ENCODE measurements around the gene MINDY1.

MINDY1 gene

DNA sequence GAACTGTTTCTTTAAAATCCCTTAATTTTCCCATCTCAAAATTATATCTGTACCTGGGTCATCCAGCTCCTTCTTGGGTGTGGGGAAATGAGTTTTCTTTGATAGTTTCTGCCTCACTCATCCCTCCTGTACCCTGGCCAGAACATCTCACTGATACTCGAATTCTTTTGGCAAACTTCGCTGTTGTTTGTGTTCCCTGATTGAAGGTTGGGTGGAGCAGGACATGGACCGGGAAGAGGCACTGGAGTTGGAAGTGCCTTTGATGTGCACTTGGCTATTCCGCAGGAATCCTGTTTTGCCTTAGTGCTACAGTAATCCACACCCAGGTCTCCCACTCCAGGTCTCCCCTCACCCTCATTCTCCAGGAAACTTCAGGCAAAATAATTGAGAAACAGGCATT, 11.2 kb downstream of the MINDY1 start:
- POLR2A ChIA-PET = interaction anchor here (1.3 kb wide), 1 partner anchor 11 kb away, joined by 4 read pairs; the partner anchor contains the start of gene MINDY1
- no peaks in the 10 kb centered on the region for H3K9me3 ChIP-seq (ENCODE audit: control extremely low read depth in 1 of 5, control insufficient read depth in 4 of 5, insufficient read depth in 2 of 5, low read depth in 1 of 5, low read length in 4 of 5)
- H3K27ac ChIP-seq (ENCODE audit: insufficient read depth in 1 of 2, low read depth in 1 of 2, low read length in 2 of 2, poor library complexity in 1 of 2, severe bottlenecking in 2 of 2) = no peak overlapping the region
- H3K4me1 ChIP-seq (ENCODE audit: control extremely low read depth in 1 of 4, control insufficient read depth in 4 of 4, insufficient read depth in 4 of 4, low read length in 3 of 4) = peaks cover 7 to 24% (median 20%) of the 10 kb centered on the region in 4 experiments
- DNase-seq = no peak
- no peaks in the 10 kb centered on the region for H3K27me3 ChIP-seq (replicated peaks in 2 of 5; ENCODE audit: control insufficient read depth in 4 of 5, insufficient read depth in 5 of 5, low read length in 4 of 5)
- 77% methylated on average over 3 of the region's 4 CpGs for WGBS (ENCODE audit: insufficient coverage)
- no peak overlapping the region for H3K4me3 ChIP-seq (ENCODE audit: control insufficient read depth in 1 of 7, extremely low read depth in 1 of 7, insufficient read depth in 4 of 7, low read depth in 2 of 7, low read length in 6 of 7)
- peaks cover 5 to 30% (median 16%) of the 10 kb centered on the region in 4 experiments for H3K36me3 ChIP-seq (ENCODE audit: control insufficient read depth in 4 of 4, insufficient read depth in 4 of 4, low read length in 3 of 4)
- CTCF ChIA-PET = interaction anchor here (0.9 to 12.3 kb wide), 9 partner anchors 10 to 113 kb away, joined by 3 to 235 read pairs (median 4); partner anchors contain the start of genes ANXA9, MINDY1 and SETDB1

DNA sequence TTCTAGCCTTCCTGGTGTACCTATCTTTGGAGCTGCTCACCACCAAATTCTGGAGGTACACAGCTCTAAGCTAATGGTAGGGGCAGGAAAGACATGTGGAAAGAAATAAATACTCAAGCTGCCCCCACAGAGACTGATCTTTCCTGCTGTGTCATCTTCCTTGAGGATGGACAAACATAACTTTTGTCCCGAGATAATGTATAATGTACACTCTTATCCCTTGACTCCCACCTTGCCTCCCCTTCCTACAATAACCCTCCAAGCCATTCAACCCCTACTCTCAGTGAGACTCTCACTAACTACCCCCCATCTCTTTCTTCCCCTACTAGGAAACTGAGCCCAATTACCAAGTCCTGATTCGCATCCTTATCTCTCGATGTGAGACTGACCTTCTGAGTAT, 12.5 kb downstream of the MINDY1 start:
- Histone ChIP-seq H3K27me3 (replicated peaks in 2 of 5; ENCODE audit: control insufficient read depth in 4 of 5, insufficient read depth in 5 of 5, low read length in 4 of 5) (no peaks in the 10 kb centered on the region), H3K9me3 (ENCODE audit: control extremely low read depth in 1 of 5, control insufficient read depth in 4 of 5, insufficient read depth in 2 of 5, low read depth in 1 of 5, low read length in 4 of 5) (no peaks in the 10 kb centered on the region), H3K27ac (ENCODE audit: insufficient read depth in 1 of 2, low read depth in 1 of 2, low read length in 2 of 2, poor library complexity in 1 of 2, severe bottlenecking in 2 of 2) (no peak overlapping the region), H3K4me3 (ENCODE audit: control insufficient read depth in 1 of 7, extremely low read depth in 1 of 7, insufficient read depth in 4 of 7, low read depth in 2 of 7, low read length in 6 of 7) (no peak overlapping the region), H3K4me1 (ENCODE audit: control extremely low read depth in 1 of 4, control insufficient read depth in 4 of 4, insufficient read depth in 4 of 4, low read length in 3 of 4) (peaks cover 0 to 11% (median 8%) of the 10 kb centered on the region in 4 experiments), H3K36me3 (ENCODE audit: control insufficient read depth in 4 of 4, insufficient read depth in 4 of 4, low read length in 3 of 4) (peaks cover 5 to 30% (median 16%) of the 10 kb centered on the region in 4 experiments)
- POLR2A ChIA-PET = no interaction called here
- 84% methylated on average over 3 of the region's 3 CpGs for WGBS (ENCODE audit: insufficient coverage)
- DNase-seq = no peak
- CTCF ChIA-PET = interaction anchor here (2.1 to 12.3 kb wide), 3 partner anchors 11 to 23 kb away, joined by 4 to 235 read pairs (median 65); partner anchors contain the start of genes ANXA9 and MINDY1

DNA sequence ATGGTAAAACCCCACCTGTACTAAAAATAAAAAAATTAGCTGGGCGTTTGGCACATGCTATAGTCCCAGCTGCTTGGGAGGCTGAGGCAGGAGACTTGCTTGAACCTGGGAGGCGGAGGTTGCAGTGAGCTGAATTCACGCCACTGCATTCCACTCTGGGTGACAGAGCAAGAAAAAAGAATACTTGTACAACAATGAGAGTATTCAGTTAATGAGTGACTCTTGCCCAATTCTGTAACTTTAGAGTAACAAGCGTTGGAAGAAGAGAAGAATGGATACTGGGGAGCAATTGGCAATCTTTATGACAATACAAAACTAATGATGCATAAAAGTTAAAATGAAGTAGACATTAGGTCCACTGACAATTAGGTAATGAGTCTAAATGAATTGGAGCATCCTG, 14.1 kb downstream of the MINDY1 start:
- no peak for DNase-seq
- Histone ChIP-seq H3K9me3 (ENCODE audit: control extremely low read depth in 1 of 5, control insufficient read depth in 4 of 5, insufficient read depth in 2 of 5, low read depth in 1 of 5, low read length in 4 of 5) (no peaks in the 10 kb centered on the region), H3K36me3 (ENCODE audit: control insufficient read depth in 4 of 4, insufficient read depth in 4 of 4, low read length in 3 of 4) (peaks cover 2 to 18% (median 9%) of the 10 kb centered on the region in 4 experiments), H3K27me3 (replicated peaks in 2 of 5; ENCODE audit: control insufficient read depth in 4 of 5, insufficient read depth in 5 of 5, low read length in 4 of 5) (no peaks in the 10 kb centered on the region), H3K27ac (ENCODE audit: insufficient read depth in 1 of 2, low read depth in 1 of 2, low read length in 2 of 2, poor library complexity in 1 of 2, severe bottlenecking in 2 of 2) (no peak overlapping the region), H3K4me1 (ENCODE audit: control extremely low read depth in 1 of 4, control insufficient read depth in 4 of 4, insufficient read depth in 4 of 4, low read length in 3 of 4) (peaks cover 0 to 3% (median 0%) of the 10 kb centered on the region in 4 experiments), H3K4me3 (ENCODE audit: control insufficient read depth in 1 of 7, extremely low read depth in 1 of 7, insufficient read depth in 4 of 7, low read depth in 2 of 7, low read length in 6 of 7) (no peak overlapping the region)
- ChIA-PET POLR2A (no interaction called here), CTCF (interaction anchor here (1.3 to 12.3 kb wide), 2 partner anchors 10 to 20 kb away, joined by 4 to 235 read pairs; partner anchors contain the start of gene ANXA9)
- WGBS (ENCODE audit: insufficient coverage) = 96% methylated on average over 3 of the region's 4 CpGs

DNA sequence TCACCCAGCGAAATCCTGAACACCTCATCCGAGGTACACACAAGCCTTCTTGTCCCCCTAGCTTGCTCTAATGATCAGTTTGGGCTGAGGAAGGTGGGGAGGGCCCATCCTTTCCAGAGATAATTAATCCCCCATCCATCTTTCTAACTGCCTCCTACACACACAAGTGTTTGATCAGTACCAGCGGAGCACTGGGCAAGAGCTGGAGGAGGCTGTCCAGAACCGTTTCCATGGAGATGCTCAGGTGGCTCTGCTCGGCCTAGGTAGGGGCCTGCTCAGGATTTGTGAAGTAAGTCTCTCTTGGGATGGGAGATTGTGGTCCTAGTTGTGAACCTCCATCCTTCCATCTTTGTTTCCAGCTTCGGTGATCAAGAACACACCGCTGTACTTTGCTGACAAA, 18.8 kb downstream of the MINDY1 start:
- WGBS (ENCODE audit: insufficient coverage) = 96% methylated on average over 4 of the region's 7 CpGs
- Histone ChIP-seq H3K9me3 (ENCODE audit: control extremely low read depth in 1 of 5, control insufficient read depth in 4 of 5, insufficient read depth in 2 of 5, low read depth in 1 of 5, low read length in 4 of 5) (no peaks in the 10 kb centered on the region), H3K27ac (ENCODE audit: insufficient read depth in 1 of 2, low read depth in 1 of 2, low read length in 2 of 2, poor library complexity in 1 of 2, severe bottlenecking in 2 of 2) (no peak overlapping the region), H3K4me1 (ENCODE audit: control extremely low read depth in 1 of 4, control insufficient read depth in 4 of 4, insufficient read depth in 4 of 4, low read length in 3 of 4) (no peaks in the 10 kb centered on the region), H3K4me3 (ENCODE audit: control insufficient read depth in 1 of 7, extremely low read depth in 1 of 7, insufficient read depth in 4 of 7, low read depth in 2 of 7, low read length in 6 of 7) (no peak overlapping the region), H3K27me3 (replicated peaks in 2 of 5; ENCODE audit: control insufficient read depth in 4 of 5, insufficient read depth in 5 of 5, low read length in 4 of 5) (no peaks in the 10 kb centered on the region), H3K36me3 (ENCODE audit: control insufficient read depth in 4 of 4, insufficient read depth in 4 of 4, low read length in 3 of 4) (no peaks in the 10 kb centered on the region)
- POLR2A ChIA-PET = no interaction called here
- CTCF ChIA-PET = interaction anchor here (1.1 to 15.2 kb wide), 3 partner anchors 10 to 24 kb away, joined by 3 to 235 read pairs (median 19); partner anchors contain the start of gene MINDY1
- no peak for DNase-seq

DNA sequence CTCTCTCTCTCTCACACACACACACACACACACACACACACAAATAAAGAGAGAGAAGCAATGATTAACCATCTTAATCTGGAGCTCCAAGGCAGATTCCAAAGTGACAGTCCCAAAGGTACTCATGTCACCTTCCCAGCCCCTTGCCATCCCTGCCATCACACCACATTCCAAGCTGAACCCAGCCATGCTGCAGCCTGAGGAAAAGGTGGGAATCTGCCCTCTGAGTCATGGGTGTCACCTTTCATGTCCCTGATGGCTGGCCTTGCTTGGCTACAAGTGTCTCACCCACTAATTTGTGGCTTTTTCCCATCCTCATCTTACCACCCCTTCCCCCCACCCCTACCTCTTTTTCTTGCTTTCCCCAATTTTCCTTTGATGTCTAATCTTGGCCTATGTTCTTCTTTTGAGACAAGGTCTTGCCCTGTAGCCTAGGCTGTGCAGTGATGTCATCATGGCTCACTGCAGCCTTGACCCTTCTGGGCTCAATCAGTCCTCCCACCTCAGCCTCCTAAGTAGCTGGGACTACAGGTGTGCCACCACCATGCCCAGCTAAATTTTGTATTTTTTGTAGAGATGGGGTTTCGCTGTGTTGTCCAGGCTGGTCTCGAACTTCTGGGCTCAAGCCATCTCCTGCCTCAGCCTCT, 21.4 kb downstream of the MINDY1 start:
- DNase-seq = no peak
- ChIA-PET POLR2A (interaction anchor here (0.7 kb wide), 1 partner anchor 14 kb away, joined by 3 read pairs; no protein-coding TSS in a partner anchor), CTCF (interaction anchor here (6.0 to 15.2 kb wide), 2 partner anchors 13 to 21 kb away, joined by 39 to 235 read pairs; partner anchors contain the start of gene MINDY1)
- Histone ChIP-seq H3K4me1 (ENCODE audit: control extremely low read depth in 1 of 4, control insufficient read depth in 4 of 4, insufficient read depth in 4 of 4, low read length in 3 of 4) (peaks cover 0 to 17% (median 8%) of the 10 kb centered on the region in 4 experiments), H3K27ac (ENCODE audit: insufficient read depth in 1 of 2, low read depth in 1 of 2, low read length in 2 of 2, poor library complexity in 1 of 2, severe bottlenecking in 2 of 2) (no peak overlapping the region), H3K36me3 (ENCODE audit: control insufficient read depth in 4 of 4, insufficient read depth in 4 of 4, low read length in 3 of 4) (no peaks in the 10 kb centered on the region), H3K27me3 (replicated peaks in 2 of 5; ENCODE audit: control insufficient read depth in 4 of 5, insufficient read depth in 5 of 5, low read length in 4 of 5) (no peaks in the 10 kb centered on the region), H3K4me3 (ENCODE audit: control insufficient read depth in 1 of 7, extremely low read depth in 1 of 7, insufficient read depth in 4 of 7, low read depth in 2 of 7, low read length in 6 of 7) (no peak overlapping the region), H3K9me3 (ENCODE audit: control extremely low read depth in 1 of 5, control insufficient read depth in 4 of 5, insufficient read depth in 2 of 5, low read depth in 1 of 5, low read length in 4 of 5) (no peaks in the 10 kb centered on the region)
- 94% methylated on average over 2 of the region's 2 CpGs for WGBS (ENCODE audit: insufficient coverage)

DNA sequence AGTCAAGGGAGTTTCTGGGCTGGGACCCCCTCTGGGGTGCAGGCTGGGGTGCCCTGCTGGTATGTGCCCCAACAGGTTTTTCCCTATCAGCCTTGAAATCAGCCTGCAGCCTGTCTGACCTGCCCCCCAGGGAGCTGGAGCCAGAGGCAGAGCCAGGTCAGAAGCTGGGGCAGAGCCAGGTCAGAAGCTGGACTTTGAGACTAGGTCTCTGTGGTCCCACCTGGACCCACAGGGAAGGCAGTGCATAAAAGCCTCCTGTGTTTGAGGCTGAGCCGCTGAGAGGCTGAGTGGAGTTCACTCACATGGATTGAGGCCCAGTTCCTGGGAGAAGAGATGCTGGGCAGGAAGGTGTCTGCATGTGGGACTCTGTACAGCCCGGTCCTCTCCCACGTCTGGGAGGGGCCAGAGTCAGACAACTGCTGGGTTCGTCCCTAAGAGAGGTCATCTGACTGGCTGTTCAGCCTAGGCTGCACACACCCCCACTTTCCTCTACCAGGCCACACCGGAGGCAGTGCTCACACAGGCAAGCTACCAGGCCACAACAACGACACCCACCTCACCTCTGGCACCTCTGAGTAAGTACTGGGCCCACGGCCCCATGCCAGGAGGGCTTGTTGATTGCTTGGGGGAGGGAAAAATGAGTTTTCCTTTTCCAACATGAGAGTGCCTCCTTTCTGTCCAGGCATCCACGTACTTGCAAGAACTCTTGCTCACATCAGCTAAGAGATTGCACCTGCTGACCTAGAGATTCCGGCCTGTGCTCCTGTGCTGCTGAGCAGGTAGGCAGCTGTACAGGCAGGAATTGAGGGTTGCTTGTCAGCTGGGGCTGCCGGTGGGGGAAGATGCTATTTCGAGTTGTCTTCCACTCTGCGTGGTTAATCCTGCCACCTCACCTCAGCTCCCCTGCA, 24.6 kb downstream of the MINDY1 start, which contains the start of gene ANXA9:
Gene ANXA9 (plus strand): TSS at position 488 of the 908 bp plus-strand sequence. CDS start 814 bp downstream, outside the sequence.
- H3K4me3 ChIP-seq (ENCODE audit: control insufficient read depth in 1 of 7, extremely low read depth in 1 of 7, insufficient read depth in 4 of 7, low read depth in 2 of 7, low read length in 6 of 7) = no peak within 1 kb of the TSS
- no peaks in the 10 kb centered on the region for H3K36me3 ChIP-seq (ENCODE audit: control insufficient read depth in 4 of 4, insufficient read depth in 4 of 4, low read length in 3 of 4)
- no peaks in the 10 kb centered on the region for H3K27me3 ChIP-seq (replicated peaks in 2 of 5; ENCODE audit: control insufficient read depth in 4 of 5, insufficient read depth in 5 of 5, low read length in 4 of 5)
- no peaks in the 10 kb centered on the region for H3K9me3 ChIP-seq (ENCODE audit: control extremely low read depth in 1 of 5, control insufficient read depth in 4 of 5, insufficient read depth in 2 of 5, low read depth in 1 of 5, low read length in 4 of 5)
- H3K4me1 ChIP-seq (ENCODE audit: control extremely low read depth in 1 of 4, control insufficient read depth in 4 of 4, insufficient read depth in 4 of 4, low read length in 3 of 4) = peaks cover 11 to 44% (median 35%) of the 10 kb centered on the region in 4 experiments
- WGBS (ENCODE audit: insufficient coverage) = 100% methylated on average over 6 of the region's 12 CpGs
- DNase-seq = no peak
- POLR2A ChIA-PET = interaction anchor here (0.6 kb wide), 2 partner anchors 167 to 478 kb away, joined by 3 read pairs; no protein-coding TSS in a partner anchor
- no peak within 1 kb of the TSS for H3K27ac ChIP-seq (ENCODE audit: insufficient read depth in 1 of 2, low read depth in 1 of 2, low read length in 2 of 2, poor library complexity in 1 of 2, severe bottlenecking in 2 of 2)
- CTCF ChIA-PET = interaction anchor here (1.3 to 15.2 kb wide), 5 partner anchors 14 to 30 kb away, joined by 3 to 235 read pairs (median 39); partner anchors contain the start of gene MINDY1
